GM19023 (cell line): ENCODE data around the gene TRAM2.
A peak's percentile ranks its signal among the peaks of the same experiment; 100 is the strongest.

Experiments used
- ATAC-seq: cut with Tn5 transposase; IDR thresholded peaks from one replicate; pipeline ENCODE4 v1.9.1; 2021; ENCODE audit warnings: mild to moderate bottlenecking, moderate library complexity; ENCODE audit not compliant: unreplicated experiment

The TRAM2 gene, protein sequence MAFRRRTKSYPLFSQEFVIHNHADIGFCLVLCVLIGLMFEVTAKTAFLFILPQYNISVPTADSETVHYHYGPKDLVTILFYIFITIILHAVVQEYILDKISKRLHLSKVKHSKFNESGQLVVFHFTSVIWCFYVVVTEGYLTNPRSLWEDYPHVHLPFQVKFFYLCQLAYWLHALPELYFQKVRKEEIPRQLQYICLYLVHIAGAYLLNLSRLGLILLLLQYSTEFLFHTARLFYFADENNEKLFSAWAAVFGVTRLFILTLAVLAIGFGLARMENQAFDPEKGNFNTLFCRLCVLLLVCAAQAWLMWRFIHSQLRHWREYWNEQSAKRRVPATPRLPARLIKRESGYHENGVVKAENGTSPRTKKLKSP

GRCh38 chr6:52577022-52577777, at the start of gene TRAM2:
TRAM2 (minus strand) TSS chr6:52577060; CDS start chr6:52576915, 145 bp downstream.
- peak; percentile 65 for ATAC-seq

DNA sequence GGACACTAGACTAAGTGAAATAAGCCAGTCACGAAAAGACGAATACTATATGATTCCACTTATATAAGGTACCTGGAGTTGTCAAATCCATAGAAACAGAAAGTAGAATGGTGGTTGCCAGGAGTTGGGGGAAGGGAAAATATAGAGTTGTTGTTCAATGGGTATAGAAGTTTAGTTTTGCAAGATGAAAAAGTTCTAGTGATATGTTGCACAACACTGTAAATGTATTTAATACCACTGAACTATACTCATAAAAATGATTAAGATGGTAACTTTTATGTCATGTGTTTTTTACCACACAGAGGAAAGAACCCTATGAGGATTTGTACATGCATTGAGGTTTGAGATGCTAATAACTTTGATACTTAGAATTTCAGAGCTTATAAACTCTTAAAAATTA, 46.0 kb upstream of the TRAM2 start:
- ATAC-seq: no peak

- ATAC-seq: no peak
These were observed 44.8 kb upstream of the TRAM2 start for GRCh38 chr6:52621631-52622030.

- no peak for ATAC-seq
These were observed 44.0 kb upstream of the TRAM2 start for GRCh38 chr6:52620906-52621190.

DNA sequence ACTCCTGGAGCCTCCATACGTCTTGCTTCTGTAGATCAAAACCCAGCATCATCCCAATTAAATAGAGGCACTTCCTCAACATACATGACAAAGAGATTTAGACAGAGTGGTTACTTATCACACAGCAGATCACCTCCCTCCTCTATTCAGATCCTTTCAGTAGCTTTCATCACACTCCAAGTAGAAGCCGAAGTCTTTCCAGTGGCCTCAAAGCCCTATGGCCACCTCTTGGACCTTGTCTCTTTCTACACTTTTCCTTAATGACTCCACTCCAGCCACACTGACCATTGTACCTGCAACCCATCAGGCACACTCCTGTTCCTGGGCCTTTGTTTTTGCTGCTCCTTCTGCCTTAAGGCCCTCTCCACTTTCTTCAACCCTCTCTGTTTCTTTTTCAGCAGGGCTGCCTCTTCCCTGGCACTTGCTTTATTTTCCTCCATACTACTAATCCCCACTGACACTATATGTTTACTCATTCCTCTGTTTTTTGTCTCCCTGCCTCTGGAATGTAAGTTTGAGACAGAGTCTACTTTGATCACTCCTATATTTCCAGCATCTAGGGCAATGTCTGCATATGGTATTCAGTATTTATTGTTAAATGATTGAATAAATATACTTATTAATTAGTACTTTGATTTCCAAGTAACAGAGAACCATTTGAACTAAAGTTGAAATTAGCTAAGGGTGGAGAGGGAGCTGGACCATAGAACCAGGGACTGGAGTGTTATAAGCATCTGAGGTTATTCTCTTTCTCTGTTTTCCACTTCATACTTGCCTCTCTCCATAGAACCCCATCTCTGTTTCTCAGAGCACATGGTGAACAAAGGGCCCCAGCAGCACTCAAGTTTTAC, 43.4 kb upstream of the TRAM2 start:
- no peak for ATAC-seq

- ATAC-seq: no peak
These were observed 40.2 kb upstream of the TRAM2 start for GRCh38 chr6:52617087-52617486.

GRCh38 chr6:52616059-52616690, 39.3 kb upstream of the TRAM2 start:
- ATAC-seq: no peak

GRCh38 chr6:52612336-52613054, 35.6 kb upstream of the TRAM2 start:
- no peak for ATAC-seq

GRCh38 chr6:52611833-52612232, 35.0 kb upstream of the TRAM2 start:
- no peak for ATAC-seq

- no peak for ATAC-seq
These were observed 34.0 kb upstream of the TRAM2 start for GRCh38 chr6:52610745-52611355.

DNA sequence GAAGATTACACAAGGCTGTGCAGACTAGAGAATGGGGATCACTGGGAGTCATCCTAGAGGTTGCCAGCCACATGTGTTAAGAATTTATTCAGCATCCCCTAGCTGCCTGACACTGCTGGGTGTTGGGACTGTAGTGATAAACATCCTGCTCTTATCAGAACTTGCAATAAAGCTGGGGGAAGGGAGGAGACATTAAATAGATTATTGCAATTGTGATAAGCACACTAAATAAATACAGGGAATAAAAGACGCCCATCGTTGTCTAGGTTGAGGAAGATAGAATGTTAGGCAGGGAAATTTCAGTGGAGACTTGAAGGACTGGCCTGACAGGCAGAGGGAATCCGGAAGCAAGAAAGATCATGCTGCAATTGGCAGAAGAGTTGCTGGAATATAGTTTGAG, 33.2 kb upstream of the TRAM2 start:
- no peak for ATAC-seq

DNA sequence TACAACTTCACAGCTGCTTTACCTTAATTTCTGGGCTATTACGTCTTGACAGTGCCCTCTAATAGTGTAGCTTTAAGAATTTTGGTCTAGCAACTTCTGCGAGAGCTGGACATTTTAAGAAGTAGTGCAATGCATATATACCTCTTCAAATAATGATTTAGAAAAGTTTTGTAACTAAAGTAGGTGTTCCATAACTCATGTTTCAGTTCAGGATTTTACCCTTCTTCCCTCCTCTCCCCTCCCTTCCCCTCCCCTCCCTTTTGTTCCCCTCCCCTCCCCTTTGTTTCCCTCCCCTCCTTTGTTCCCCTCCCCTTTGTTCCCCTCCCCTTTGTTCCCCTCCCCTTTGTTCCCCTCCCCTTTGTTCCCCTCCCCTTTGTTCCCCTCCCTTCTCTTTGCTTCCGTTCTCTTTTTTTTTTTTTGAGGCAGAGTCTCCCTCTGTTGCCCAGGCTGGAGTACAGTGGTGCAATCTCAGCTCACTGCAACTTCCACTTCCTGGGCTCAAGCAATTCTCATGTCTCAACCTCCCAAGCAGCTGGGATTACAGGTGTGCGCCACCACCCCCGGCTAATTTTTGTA, 28.8 kb upstream of the TRAM2 start:
- no peak for ATAC-seq

- no peak for ATAC-seq
These were observed 26.3 kb upstream of the TRAM2 start for GRCh38 chr6:52603000-52603795.

DNA sequence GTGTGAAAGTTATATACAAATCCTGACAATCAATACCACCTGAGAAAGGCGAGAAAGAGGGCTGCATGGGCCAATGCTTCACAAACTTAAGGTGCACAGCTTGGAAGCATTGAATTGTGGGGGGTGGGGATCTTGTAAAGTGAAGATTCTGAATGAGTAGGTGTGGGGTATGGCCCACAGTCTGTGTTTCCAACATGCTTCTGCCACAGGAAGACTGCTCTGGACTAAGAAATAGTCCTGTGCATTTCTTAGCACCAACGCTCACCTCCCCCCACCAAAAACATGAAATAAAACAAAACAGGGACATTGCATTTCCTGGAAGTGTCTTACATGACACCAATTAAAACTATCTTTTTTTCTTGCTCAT, 21.9 kb upstream of the TRAM2 start:
- ATAC-seq: no peak

- ATAC-seq: no peak
These were observed 21.4 kb upstream of the TRAM2 start for GRCh38 chr6:52598123-52598823.

DNA sequence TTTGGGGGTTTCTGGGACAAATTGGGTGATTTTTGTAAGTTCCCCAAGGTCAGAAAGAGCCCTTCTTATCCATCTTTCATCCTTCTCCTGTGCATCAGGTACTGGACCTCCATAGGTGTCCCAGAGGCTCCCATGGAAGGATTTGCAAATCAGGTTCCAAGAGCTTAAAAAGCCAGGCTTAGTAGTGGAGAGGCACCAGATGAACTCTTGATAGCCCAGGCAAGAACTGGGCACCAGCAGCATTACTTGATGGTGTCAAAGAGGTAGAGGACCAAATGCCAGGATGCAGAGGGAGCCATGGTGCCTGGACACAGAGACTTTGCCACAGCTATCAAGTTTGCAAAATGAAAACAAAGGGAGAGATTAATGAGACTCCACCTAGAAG, 20.9 kb upstream of the TRAM2 start:
- ATAC-seq: no peak

DNA sequence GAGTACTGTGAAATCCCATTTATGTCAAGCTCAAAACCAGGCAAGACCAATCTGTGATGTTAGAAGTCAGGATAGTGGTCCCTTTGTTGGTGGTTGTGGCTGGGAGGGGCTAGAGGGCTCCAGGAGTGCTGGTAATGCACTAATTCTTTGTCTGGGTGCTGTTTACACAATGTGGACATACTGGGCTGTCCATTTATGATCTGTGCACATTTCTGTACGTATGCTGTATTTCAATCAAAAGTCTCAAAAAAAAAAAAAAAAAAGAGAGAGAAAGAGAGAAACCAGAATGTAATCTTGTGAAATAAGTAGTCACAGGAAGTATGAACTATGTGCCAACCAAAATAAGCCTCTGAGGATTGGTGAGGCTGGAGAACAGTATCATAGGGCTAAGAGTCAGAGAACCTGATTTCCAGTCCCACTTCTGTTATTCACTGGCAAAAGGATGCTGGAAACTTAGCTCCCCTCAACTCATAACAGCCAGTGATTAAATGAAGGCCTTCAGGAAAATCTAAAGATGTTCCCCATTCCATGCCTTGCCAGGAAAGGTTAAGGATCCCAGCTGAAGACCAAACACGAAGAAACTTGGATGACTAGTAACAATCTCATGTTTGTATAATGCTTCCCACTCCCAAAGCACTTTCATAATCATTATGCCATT, 19.6 kb upstream of the TRAM2 start:
- ATAC-seq: no peak

DNA sequence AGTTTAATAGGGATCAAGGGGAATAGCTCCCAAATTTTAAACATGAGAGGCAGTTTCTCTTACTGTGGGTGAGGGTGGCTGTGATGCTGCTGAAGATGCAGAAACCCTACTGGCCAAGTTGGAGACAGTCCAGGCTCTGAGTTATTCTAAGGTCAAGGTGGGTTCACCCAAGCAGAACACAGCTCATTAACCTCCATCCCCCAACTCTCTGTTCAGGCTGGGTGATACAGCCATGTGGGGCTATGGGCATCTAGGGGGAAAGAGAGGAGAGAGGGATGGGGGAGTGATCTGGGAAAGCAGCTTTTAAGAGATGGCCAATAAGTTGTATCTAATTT, 18.9 kb upstream of the TRAM2 start:
- peak; percentile 64 for ATAC-seq
